Cerebellar cortex (tissue), 1 donor: ENCODE measurements around the gene CC2D1A.
A peak's percentile ranks its signal among the peaks of the same experiment; 100 is the strongest.

Source experiments
- DNase-seq: peaks from one replicate; pipeline ENCODE4 v3.0.0-alpha.2; 2015; ENCODE audit warnings: low spot score

Gene CC2D1A

DNA sequence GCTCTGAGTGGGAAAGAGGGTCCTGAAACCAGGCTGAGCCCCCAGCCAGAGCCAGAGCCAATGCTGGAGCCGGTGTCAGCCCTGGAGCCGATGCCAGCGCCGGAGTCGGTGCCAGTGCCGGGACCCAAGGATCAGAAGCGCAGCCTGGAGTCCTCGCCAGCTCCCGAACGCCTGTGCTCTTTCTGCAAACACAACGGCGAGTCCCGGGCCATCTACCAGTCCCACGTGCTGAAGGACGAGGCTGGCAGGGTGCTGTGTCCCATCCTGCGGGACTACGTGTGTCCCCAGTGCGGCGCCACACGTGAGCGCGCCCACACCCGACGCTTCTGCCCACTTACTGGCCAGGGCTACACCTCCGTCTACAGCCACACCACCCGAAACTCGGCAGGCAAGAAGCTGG lies 28.7 kb upstream of the CC2D1A start:
- no peak for DNase-seq

DNA sequence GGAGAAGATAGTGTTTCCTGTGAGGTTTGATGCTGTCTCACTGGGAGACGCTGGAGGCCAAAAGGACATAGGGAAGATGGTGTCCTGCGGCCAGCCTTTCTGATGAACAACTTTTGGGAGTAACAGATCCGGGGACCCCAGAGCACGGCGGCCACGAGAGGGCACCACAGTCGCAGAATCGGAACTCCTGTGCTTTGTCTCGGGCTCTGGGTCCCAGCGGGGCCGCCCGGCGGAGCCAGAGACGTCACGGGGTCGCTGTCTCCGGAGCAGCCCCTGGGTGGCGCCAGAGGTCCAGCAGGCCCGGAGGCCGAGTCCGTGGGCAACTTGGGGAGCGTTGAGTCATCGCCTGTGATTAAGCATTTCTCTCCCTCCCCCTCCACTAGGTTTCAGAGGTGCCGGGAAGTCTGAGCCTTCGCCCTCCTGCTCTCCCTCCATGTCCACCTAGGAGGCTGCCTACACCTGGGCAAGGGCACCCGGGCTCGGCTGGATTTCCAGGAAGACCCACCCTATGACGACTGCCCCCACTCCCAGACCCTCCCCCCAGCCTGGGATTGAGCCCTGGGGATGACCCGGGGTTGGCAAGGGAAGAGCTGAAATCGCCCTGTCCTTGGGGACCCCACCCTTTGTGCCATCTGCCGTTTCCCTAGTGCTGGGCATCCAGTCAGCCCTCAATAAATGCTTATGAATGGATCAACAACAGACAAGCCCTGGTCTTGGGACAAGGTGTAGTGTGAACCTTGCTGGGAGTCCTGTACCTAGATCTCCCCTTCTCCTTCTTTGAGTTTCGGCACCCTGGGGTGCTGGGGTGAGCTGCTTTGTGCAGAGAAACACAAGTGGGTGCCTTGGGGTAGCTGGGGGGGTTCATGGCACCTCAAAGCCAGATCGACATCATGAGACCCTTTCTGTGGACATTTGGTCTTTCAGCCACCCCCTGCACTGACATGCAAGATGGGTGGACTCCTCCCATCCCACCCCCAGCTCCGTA lies 25.6 kb upstream of the CC2D1A start:
- DNase-seq = peak; percentile 92

- no peak for DNase-seq
These were observed 24.7 kb upstream of the CC2D1A start for GRCh38 chr19:13881251-13881691.

- DNase-seq = no peak
These were observed 24.1 kb upstream of the CC2D1A start for GRCh38 chr19:13881692-13882418.

DNA sequence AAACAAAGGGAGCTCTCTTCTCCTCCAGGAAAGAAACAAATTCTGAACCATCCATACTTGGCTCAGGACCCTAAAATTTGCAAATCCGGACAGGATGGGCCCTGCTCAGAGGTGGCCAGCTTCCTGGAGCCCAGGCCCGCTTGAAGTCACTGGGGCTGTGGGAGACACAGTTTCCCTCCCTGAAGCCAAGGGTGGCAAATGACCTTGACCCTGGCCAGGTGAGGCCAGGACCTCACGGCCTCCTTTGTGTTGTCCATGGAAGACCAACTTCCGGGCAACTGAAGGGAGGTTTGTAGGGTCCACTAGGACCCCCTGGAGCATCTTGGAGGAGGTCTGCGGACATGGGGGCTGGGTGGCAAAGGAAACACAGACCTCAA lies 23.6 kb upstream of the CC2D1A start:
- DNase-seq = no peak

- DNase-seq = no peak
These were observed 23.2 kb upstream of the CC2D1A start for GRCh38 chr19:13882836-13883235.

DNA sequence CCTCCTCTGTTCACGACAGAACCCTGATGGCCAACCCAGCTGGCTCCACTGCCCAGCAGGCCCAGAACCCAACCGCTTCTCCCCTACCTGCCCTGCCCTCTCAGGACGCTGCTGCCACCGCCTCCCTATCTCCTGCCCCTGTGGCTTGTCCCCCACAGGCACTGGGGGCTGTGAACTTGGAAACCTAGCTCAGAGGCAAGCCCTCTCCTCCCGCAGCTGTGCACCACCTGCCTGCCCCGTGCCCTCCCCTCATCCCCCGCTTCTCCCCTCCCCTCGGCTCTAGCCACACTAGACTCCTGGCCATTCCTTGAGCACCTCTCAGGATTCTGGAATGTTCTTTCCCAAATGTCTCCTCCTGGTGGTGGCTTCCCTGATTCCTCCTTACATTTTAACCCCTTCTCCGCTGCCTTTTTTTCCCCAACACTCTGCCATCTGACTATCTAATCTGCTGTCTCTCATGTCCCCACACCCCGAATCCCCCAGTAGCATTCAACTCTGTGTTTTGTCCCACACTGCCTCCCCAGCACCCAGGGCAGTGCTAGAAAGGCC lies 22.4 kb upstream of the CC2D1A start:
- DNase-seq = no peak

- DNase-seq = no peak
These were observed 21.0 kb upstream of the CC2D1A start for GRCh38 chr19:13884726-13885591.

DNA sequence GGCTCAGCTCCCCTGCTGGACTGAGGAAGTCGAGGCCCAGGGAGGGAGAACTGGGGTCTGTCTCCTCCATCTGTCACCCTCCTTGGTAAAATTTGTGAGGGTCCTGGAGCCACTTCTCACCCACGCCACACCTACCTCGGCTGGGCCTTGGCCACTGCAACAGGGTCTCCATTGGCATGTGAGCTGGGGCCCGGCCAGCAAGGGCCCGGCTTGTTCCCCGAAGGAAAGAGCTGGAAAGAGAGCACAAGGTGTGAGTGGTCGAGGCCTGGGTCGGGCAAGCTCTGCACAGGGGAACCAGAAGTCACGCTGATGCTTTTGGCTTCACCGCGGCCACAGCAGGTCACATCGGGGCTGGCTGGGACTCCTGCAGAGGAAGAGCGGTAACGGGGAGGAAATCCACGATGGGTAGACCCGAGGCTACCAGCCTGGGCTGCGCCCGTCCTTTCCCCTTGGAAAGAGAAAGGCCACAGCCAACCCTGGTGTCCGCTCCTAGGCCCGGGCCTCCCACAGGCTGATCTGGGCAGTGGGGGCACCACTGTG lies 20.1 kb upstream of the CC2D1A start:
- no peak for DNase-seq

GRCh38 chr19:13887018-13887436 lies 19.0 kb upstream of the CC2D1A start:
- no peak for DNase-seq

GRCh38 chr19:13887517-13887916 lies 18.5 kb upstream of the CC2D1A start:
- no peak for DNase-seq

DNA sequence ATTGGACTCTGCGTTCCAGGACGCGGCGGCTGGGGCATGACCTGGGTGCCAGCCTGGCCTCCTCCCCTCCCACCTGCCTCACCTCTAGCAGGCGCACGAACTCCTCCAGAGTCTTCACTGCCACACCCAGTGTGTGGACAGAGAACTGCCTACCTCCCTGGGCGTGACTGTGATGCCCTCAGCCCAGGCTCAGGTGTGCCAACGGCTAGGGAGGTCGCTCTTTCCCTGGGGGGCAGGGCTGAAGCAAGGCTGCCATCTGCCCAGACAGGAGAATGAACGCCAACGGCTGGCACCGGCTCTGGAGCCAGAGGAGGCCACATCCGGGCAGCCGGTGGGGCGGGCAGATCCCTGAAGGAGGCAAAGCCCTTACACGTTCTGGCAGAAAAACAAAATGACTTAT lies 17.7 kb upstream of the CC2D1A start:
- peak; percentile 58 for DNase-seq

GRCh38 chr19:13890136-13890535 lies 15.9 kb upstream of the CC2D1A start:
- DNase-seq = no peak

DNA sequence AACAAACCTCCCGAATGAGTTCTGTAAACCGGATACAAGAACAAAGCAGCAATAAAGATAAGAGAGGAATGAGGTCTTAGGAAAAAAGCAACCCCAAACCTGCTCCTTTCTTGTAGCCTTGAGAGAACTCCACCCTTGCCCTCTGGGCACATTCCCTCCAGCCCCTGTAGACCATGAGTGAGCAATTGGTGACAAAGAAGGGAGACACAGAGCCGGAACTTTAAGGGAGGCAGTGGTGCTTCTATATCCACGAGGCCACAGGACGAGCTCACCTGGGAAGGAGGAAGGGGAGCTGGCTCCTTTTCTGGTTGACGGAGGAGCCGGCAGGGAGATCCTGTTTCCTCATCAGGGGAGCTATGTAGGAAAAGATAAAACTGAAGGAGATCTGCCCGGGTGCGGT lies 13.1 kb upstream of the CC2D1A start:
- DNase-seq = no peak

DNA sequence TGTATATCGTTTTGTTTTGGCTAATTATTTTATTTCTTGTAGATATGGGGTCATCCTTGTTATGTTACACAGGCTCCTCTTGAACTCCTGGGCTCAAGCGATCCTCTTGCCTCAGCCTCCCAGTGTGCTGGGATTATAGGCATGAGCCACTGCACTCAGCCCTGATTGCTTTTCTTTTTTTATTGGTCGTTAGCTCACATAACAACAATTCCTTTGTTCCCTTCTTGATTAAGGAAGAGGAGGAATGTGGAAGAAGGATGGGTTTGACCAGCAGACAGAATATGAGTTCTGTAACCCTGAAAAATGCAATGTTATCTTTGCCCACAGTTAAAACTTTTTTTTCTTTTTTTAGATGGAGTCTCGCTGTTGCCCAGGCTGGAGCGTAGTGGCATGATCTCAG lies 11.4 kb upstream of the CC2D1A start:
- no peak for DNase-seq

GRCh38 chr19:13896227-13896626 lies 9.8 kb upstream of the CC2D1A start:
- no peak for DNase-seq

- no peak for DNase-seq
These were observed 6.6 kb upstream of the CC2D1A start for GRCh38 chr19:13899393-13899792.

DNA sequence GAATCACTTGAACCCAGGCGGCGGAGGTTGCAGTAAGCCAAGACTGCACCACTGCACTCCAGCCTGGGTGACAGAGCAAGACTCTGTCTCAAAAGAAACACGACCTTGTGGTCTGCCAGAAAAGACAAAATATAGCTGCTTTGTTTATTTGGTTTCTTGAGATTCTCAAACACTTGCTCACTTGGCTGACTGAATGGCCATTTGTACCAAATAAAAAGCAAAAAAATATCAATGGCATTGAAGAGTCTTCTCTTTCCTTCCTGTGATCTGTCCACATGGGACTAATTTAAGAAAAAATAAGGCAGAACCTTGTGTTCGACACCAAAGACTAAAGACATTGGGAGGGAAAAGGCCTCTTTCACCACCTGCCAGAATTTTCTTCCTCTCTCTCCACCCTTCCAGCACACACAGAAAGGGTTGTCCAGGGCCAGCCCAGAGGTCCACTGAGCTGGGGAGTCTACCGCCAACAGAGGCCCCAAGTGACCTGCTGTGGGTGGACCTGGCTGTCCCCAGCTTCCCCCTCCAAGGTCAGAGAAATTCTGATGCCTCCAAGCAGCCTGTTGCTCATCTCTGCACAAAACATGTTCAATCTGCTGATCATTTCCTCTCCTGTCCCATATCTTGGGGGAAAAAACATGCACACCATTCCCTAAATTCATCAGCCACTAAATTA lies 6.0 kb upstream of the CC2D1A start:
- DNase-seq = no peak

- DNase-seq = no peak
These were observed 2.9 kb upstream of the CC2D1A start for GRCh38 chr19:13902993-13903555.

DNA sequence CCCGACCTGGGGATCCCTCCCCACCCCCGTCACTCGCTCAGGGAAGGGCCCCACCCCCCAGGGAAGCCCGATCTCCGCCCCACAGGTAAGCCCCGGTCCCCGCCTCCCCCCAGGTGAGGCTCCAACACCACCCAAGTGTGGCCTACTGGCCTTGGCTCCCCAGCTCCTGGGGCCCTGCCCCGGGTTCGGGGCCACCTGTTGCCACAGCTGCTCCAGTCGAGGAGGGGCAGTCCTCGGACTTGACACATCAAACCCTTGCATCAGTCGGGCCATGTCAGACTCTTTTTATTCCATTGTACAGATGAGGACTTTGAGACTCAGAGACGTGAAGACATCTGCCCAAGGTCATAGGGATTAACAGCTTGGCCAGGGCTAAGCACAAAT lies 512 bp downstream of the CC2D1A start:
- no peak for DNase-seq

DNA sequence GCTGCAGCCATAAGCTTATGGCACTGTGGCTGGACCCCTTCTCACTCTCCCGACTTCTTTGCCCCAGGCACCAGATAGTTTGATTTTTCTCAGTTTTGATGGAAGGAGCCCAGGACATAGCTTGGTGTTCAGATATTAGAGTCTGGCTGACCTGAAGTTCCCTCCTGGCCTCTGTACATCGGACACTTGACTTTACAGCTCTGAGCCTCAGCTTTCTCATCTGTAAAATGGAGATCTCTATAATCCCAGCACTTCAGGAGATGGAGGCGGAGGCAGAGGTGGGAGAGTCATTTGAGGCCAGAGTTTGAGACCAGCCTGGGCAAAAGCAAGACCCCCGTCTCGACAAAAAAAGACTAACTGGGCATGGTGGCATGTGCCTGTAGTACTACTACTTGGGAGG lies 909 bp downstream of the CC2D1A start:
- no peak for DNase-seq
